ENCODE results near the gene C6orf132.

- TF ChIP-seq CTCF (conservative IDR thresholded peaks at IDR 0.05; ENCODE audit: low read length) (no peak), EZH2phosphoT487 (IDR thresholded peaks at IDR 0.05; ENCODE audit: borderline replicate concordance) (no peak)
Observed at GRCh38 chr6:42093582-42094329, 48.7 kb downstream of the C6orf132 start.

Measured in Loucy (cell line).